Ishikawa (cell line): ENCODE data around the gene SPSB4.

Source experiments
- CEBPB ChIP-seq: IDR thresholded peaks from 2 replicates; pipeline ENCODE4 v1.6.1; 2012
- CREB1 ChIP-seq: IDR thresholded peaks from 2 replicates; pipeline ENCODE4 v1.6.1; 2012; ENCODE audit warnings: low read depth
- EGR1 ChIP-seq: IDR thresholded peaks from 2 replicates; pipeline ENCODE4 v1.6.1; 2012
- EP300 ChIP-seq: IDR thresholded peaks from 2 replicates; pipeline ENCODE4 v1.6.1; 2012; ENCODE audit warnings: borderline replicate concordance
- FOXM1 ChIP-seq: IDR thresholded peaks from 2 replicates; pipeline ENCODE4 v1.6.1; 2012; ENCODE audit warnings: low read depth, borderline replicate concordance
- NFIC ChIP-seq: IDR thresholded peaks from 2 replicates; pipeline ENCODE4 v1.6.1; 2012
- RAD21 ChIP-seq: IDR thresholded peaks from 2 replicates; pipeline ENCODE4 v1.6.1; 2012; ENCODE audit warnings: low read depth
- TAF1 ChIP-seq: IDR thresholded peaks from 2 replicates; pipeline ENCODE4 v1.6.1; 2012; ENCODE audit warnings: low read depth, mild to moderate bottlenecking
- TCF12 ChIP-seq: IDR thresholded peaks from 2 replicates; pipeline ENCODE4 v1.6.1; 2012; ENCODE audit warnings: low read depth
- TEAD4 ChIP-seq: IDR thresholded peaks from 2 replicates; pipeline ENCODE4 v1.6.1; 2012
- YY1 ChIP-seq: IDR thresholded peaks from 2 replicates; pipeline ENCODE4 v1.6.1; 2012; ENCODE audit warnings: low read depth
- TF ChIP-seq, protein P1 (sequence below): IDR thresholded peaks from 2 replicates; pipeline ENCODE4 v1.6.1; 2012; ENCODE audit warnings: low read depth, mild to moderate bottlenecking
- TF ChIP-seq, protein P2 (sequence below): IDR thresholded peaks from 2 replicates; pipeline ENCODE4 v1.6.1; 2012
- TF ChIP-seq, protein P3 (sequence below): IDR thresholded peaks from 2 replicates; pipeline ENCODE4 v1.6.1; 2012

DNA sequence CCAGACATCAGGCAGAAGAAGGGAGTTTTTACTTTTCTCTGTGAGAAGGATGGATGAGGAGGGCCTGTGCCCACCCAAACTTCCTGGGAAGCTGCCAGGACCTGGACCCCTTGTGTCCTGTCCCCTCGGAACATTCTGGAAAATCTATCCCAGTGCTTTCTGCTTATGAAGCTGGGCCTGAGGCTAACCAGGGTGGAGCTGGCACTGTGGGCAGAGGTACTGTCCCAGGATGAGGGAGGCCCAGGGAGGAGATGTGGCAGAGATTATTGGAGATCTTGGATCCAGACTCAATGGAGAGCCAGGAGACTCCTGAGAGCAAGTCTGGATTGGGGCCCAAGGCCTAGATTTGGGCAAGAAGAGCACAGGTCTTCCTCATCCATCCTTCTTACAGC lies 44.4 kb downstream of the SPSB4 start:
- TF ChIP-seq CREB1: no peak
- TF ChIP-seq, protein P1, sequence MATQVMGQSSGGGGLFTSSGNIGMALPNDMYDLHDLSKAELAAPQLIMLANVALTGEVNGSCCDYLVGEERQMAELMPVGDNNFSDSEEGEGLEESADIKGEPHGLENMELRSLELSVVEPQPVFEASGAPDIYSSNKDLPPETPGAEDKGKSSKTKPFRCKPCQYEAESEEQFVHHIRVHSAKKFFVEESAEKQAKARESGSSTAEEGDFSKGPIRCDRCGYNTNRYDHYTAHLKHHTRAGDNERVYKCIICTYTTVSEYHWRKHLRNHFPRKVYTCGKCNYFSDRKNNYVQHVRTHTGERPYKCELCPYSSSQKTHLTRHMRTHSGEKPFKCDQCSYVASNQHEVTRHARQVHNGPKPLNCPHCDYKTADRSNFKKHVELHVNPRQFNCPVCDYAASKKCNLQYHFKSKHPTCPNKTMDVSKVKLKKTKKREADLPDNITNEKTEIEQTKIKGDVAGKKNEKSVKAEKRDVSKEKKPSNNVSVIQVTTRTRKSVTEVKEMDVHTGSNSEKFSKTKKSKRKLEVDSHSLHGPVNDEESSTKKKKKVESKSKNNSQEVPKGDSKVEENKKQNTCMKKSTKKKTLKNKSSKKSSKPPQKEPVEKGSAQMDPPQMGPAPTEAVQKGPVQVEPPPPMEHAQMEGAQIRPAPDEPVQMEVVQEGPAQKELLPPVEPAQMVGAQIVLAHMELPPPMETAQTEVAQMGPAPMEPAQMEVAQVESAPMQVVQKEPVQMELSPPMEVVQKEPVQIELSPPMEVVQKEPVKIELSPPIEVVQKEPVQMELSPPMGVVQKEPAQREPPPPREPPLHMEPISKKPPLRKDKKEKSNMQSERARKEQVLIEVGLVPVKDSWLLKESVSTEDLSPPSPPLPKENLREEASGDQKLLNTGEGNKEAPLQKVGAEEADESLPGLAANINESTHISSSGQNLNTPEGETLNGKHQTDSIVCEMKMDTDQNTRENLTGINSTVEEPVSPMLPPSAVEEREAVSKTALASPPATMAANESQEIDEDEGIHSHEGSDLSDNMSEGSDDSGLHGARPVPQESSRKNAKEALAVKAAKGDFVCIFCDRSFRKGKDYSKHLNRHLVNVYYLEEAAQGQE: no peak
- TF ChIP-seq EP300: no peak
- no peak for TF ChIP-seq FOXM1
- no peak for TF ChIP-seq TAF1
- no peak for TF ChIP-seq TEAD4
- no peak for TF ChIP-seq RAD21
- TF ChIP-seq, protein P2, sequence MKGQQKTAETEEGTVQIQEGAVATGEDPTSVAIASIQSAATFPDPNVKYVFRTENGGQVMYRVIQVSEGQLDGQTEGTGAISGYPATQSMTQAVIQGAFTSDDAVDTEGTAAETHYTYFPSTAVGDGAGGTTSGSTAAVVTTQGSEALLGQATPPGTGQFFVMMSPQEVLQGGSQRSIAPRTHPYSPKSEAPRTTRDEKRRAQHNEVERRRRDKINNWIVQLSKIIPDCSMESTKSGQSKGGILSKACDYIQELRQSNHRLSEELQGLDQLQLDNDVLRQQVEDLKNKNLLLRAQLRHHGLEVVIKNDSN: no peak
- TF ChIP-seq EGR1: no peak
- TF ChIP-seq, protein P3, sequence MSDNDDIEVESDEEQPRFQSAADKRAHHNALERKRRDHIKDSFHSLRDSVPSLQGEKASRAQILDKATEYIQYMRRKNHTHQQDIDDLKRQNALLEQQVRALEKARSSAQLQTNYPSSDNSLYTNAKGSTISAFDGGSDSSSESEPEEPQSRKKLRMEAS: no peak
- TF ChIP-seq TCF12: no peak
- no peak for TF ChIP-seq NFIC
- TF ChIP-seq YY1: no peak
- no peak for TF ChIP-seq CEBPB
